ENCODE measurements around the gene TRIM54. TPM values are rescaled to one million over a fixed set of nuclear protein-coding genes. Genes with fewer than 3 reads are reported as not detected.

Gene TRIM54
- total RNA-seq, 4 donors from 2014 or later = 0.21 to 2.7 (median 1.3) TPM

DNA sequence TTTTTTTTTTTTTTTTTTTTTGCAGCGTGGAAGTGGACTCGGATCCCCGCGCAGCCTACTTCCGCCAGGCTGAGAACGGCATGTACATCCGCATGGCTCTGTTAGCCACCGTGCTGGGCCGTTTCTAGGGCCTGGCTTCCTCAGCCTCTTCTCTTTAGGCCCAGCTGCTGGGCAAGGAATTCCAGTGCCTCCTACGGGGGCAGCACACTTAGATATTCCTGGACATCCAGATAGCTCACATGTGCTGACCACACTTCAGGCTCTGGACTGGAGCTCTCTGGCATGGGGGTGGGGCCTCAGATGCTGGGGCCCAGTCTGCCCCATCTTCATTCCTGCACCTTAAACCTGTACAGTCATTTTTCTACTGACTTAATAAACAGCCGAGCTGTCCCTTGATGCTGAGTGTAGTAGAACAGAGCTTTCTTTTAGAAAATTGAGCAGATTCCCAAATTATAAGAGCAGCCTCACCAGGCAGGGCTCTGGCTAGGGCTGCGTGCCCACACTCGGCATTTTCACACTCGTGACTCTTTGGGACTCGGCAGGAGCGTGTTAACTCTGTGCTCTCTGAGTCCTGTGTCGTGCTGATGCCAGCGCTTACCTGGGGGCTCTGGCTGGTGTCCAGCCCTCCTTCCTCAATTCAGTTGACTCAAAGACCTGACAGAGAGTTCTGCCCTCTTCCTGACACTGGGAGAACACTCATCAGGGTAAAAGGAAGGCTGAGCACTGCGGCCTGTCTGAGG lies 38.7 kb upstream of the TRIM54 start:
- peaks cover 6 to 62% (median 19%) of the 10 kb centered on the region in 3 donors for H3K36me3 ChIP-seq
- no peak overlapping the region for H3K27ac ChIP-seq
- no peak overlapping the region for H3K4me3 ChIP-seq
- no peaks in the 10 kb centered on the region for H3K9me3 ChIP-seq
- no peaks in the 10 kb centered on the region for H3K27me3 ChIP-seq
- DNase-seq (ENCODE audit: low spot score in 2 of 2) = no peak
- WGBS, 2 donors = 77 to 85% methylated on average over 19 of the region's 19 CpGs
- TF ChIP-seq POLR2A (IDR thresholded peaks at IDR 0.05) (no peak), EP300 (IDR thresholded peaks at IDR 0.05) (no peak)
- TF ChIP-seq, protein P1, sequence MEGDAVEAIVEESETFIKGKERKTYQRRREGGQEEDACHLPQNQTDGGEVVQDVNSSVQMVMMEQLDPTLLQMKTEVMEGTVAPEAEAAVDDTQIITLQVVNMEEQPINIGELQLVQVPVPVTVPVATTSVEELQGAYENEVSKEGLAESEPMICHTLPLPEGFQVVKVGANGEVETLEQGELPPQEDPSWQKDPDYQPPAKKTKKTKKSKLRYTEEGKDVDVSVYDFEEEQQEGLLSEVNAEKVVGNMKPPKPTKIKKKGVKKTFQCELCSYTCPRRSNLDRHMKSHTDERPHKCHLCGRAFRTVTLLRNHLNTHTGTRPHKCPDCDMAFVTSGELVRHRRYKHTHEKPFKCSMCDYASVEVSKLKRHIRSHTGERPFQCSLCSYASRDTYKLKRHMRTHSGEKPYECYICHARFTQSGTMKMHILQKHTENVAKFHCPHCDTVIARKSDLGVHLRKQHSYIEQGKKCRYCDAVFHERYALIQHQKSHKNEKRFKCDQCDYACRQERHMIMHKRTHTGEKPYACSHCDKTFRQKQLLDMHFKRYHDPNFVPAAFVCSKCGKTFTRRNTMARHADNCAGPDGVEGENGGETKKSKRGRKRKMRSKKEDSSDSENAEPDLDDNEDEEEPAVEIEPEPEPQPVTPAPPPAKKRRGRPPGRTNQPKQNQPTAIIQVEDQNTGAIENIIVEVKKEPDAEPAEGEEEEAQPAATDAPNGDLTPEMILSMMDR (IDR thresholded peaks at IDR 0.05) = no peak
- H3K4me1 ChIP-seq = no peaks in the 10 kb centered on the region

DNA sequence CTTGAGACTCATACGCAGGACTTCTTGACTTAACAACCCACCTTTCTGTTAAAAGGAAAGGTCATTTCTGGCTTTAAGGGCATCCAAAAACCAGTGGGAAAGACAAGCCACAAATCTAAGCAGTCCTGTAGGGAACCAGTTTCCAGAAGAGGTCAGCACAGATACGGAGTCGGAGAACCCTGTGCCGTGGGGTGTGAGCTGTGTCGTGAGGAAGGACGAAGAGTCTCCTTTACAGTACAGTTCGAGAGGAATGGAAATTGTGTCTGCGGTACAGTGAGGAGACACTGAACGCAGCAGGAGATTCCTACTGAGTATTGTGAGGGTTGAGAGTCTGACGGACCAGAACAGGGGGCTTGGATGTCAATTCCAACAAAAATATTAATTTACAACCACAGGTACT lies 37.1 kb upstream of the TRIM54 start:
- peaks cover 0 to 1% (median 0%) of the 10 kb centered on the region in 4 donors for H3K4me1 ChIP-seq
- no peak for DNase-seq (ENCODE audit: low spot score in 2 of 2)
- peaks cover 3 to 46% (median 11%) of the 10 kb centered on the region in 3 donors for H3K36me3 ChIP-seq
- H3K9me3 ChIP-seq = no peaks in the 10 kb centered on the region
- 69 to 70% methylated on average over 10 of the region's 10 CpGs for WGBS, 2 donors
- no peak overlapping the region for H3K27ac ChIP-seq
- peaks cover 0 to 6% of the 10 kb centered on the region in 2 donors for H3K27me3 ChIP-seq
- no peak overlapping the region for H3K4me3 ChIP-seq
- TF ChIP-seq EP300 (IDR thresholded peaks at IDR 0.05) = no peak
- no peak for TF ChIP-seq POLR2A (IDR thresholded peaks at IDR 0.05)
- TF ChIP-seq, protein P1 (IDR thresholded peaks at IDR 0.05) = no peak

DNA sequence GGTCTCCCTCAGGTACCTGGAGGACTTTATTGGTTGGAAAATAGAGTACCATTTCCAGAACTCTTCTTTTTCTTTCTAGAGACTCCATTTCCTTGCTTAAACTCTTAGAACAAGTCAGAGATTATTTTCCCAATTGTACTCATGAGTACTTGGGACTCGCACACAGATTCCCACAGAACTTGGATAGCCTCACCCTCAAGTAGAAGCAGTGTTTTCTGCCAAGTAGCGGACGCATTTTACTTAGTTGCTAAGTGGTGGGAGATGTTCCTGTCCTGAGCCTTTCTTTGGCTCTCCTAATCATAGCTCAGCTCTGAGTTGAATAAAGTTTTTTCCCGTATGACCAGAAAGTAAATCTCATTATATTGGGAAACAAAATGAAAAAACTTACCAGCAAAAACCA lies 36.6 kb upstream of the TRIM54 start:
- no peak overlapping the region for H3K27ac ChIP-seq
- peaks cover 0 to 11% of the 10 kb centered on the region in 2 donors for H3K27me3 ChIP-seq
- WGBS, 2 donors = 66 to 81% methylated on average over 4 of the region's 4 CpGs
- H3K9me3 ChIP-seq = no peaks in the 10 kb centered on the region
- H3K4me3 ChIP-seq = no peak overlapping the region
- no peak for DNase-seq (ENCODE audit: low spot score in 2 of 2)
- peaks cover 3 to 41% (median 8%) of the 10 kb centered on the region in 3 donors for H3K36me3 ChIP-seq
- H3K4me1 ChIP-seq = peaks cover 0 to 6% (median 0%) of the 10 kb centered on the region in 4 donors
- TF ChIP-seq POLR2A (IDR thresholded peaks at IDR 0.05) (no peak), EP300 (IDR thresholded peaks at IDR 0.05) (no peak)
- TF ChIP-seq, protein P1 (IDR thresholded peaks at IDR 0.05) = no peak

DNA sequence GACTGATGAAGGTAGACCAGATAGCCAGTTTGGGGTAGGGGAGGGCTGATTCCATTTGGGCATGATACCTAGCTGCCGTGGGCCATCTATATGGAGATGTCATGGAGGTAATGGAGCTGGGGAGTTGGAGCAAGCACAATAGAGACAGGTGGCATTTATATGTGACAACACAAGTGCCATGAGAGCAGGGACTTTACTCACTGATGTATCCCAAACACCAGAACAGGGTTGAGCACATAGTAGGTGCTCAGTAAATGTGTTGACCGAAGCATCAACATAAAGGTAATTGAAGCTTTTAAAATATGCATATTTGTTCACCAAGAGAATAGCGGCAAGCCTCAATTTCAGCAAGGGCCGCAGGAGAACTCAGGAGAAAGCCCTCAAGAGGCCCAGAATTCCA lies 34.3 kb upstream of the TRIM54 start:
- H3K4me3 ChIP-seq = no peak overlapping the region
- TF ChIP-seq, protein P1 (IDR thresholded peaks at IDR 0.05) = no peak
- TF ChIP-seq EP300 (IDR thresholded peaks at IDR 0.05) (no peak), POLR2A (IDR thresholded peaks at IDR 0.05) (no peak)
- no peak overlapping the region for H3K27ac ChIP-seq
- 83 to 93% methylated on average over 4 of the region's 4 CpGs for WGBS, 2 donors
- H3K36me3 ChIP-seq = peaks cover 0 to 18% (median 6%) of the 10 kb centered on the region in 3 donors
- no peak for DNase-seq (ENCODE audit: low spot score in 2 of 2)
- peaks cover 0 to 7% (median 0%) of the 10 kb centered on the region in 4 donors for H3K4me1 ChIP-seq
- H3K27me3 ChIP-seq = peaks cover 0 to 32% of the 10 kb centered on the region in 2 donors
- H3K9me3 ChIP-seq = no peaks in the 10 kb centered on the region

DNA sequence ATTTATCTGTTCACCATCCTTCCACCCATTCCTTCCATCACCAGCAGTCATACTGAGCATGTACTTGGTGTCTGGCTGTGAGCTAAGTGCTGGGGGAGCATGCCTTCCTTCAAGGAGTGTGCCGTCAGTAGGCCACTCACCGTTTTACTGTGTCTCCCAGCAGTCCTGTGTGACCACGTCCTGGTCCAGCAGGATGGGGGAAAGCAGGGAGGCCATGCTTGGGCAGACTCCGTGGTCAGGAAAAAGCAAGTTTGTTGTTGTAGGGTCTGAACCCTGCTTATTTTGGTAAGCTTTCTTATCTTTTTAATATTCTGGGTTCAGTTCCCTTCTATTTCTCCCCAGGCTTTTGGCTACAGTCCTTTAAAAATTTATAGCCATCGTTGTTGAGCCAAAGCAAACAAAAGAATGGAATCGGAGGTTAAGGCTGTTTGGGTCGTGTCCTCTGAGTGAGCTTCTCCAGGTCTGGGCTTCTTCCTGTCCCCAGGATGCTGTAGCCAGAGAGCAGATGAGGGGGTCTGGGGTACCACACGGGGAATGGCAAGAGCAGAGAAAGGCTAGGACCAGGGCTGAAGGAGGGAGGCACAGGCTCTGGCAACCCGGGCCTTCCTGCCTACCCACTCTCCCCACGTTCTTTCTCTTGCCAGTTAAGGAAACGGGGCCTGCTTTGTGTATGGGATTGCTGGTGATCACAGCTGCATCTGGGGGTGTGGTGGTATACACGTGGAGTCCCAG lies 32.9 kb upstream of the TRIM54 start:
- TF ChIP-seq, protein P1 (IDR thresholded peaks at IDR 0.05) = no peak
- no peak for TF ChIP-seq EP300 (IDR thresholded peaks at IDR 0.05)
- TF ChIP-seq POLR2A (IDR thresholded peaks at IDR 0.05) = no peak
- H3K9me3 ChIP-seq = no peaks in the 10 kb centered on the region
- H3K4me3 ChIP-seq = no peak overlapping the region
- peaks cover 0 to 4% (median 0%) of the 10 kb centered on the region in 3 donors for H3K36me3 ChIP-seq
- no peak for DNase-seq (ENCODE audit: low spot score in 2 of 2)
- peaks cover 0 to 44% of the 10 kb centered on the region in 2 donors for H3K27me3 ChIP-seq
- peaks cover 0 to 7% (median 0%) of the 10 kb centered on the region in 4 donors for H3K4me1 ChIP-seq
- no peak overlapping the region for H3K27ac ChIP-seq
- 30 to 50% methylated on average over 12 of the region's 12 CpGs for WGBS, 2 donors

Data from tibial nerve (tissue), 4 donors.